Activated CD4-positive, CD25-positive, alpha-beta regulatory T cell treated with anti-CD3 and anti-CD28 coated beads, Interleukin-2, amount 50 U/mL, for 16 hours (primary cell): ENCODE data around the gene KIAA2012.

Experiments used
- DNase-seq: peaks from one replicate; pipeline ENCODE4 v3.0.0-alpha.2; 2020; ENCODE audit warnings: low read depth, low spot score

Gene KIAA2012

GRCh38 chr2:202149155-202149762 is 76.2 kb downstream of the KIAA2012 start:
- DNase-seq, result no peak

- no peak for DNase-seq
Observed at GRCh38 chr2:202149936-202150335, 76.9 kb downstream of the KIAA2012 start.

DNA sequence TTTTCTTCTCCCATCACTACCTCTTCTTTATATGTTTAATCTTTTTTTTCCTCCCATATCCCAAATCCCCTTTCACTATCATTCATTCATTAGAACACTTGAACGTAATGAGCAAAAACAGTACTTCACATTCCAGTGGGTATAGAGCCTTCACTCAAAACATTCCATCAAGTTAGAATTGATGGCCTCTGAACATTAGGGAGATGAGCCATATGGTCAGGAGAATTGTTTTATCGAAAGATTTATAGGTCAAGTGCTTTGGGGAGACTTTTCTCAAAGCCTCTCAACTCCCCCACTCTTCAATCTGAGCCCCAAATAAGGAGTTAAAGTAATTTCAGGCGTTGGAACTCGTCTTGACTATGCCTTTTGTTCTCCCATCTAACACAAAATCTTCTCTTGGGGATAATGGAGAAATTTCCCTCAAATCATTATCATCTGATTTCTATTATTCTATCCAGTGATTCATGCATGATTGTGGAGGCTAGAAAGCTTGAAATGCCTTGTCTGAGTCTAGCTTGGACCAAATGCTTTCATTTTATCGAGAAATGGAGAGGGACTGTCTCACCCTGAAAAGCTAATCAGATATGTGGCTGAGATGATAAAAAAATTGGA is 79.2 kb downstream of the KIAA2012 start:
- no peak for DNase-seq

- no peak for DNase-seq
Observed at GRCh38 chr2:202154613-202155012, 81.6 kb downstream of the KIAA2012 start.

DNA sequence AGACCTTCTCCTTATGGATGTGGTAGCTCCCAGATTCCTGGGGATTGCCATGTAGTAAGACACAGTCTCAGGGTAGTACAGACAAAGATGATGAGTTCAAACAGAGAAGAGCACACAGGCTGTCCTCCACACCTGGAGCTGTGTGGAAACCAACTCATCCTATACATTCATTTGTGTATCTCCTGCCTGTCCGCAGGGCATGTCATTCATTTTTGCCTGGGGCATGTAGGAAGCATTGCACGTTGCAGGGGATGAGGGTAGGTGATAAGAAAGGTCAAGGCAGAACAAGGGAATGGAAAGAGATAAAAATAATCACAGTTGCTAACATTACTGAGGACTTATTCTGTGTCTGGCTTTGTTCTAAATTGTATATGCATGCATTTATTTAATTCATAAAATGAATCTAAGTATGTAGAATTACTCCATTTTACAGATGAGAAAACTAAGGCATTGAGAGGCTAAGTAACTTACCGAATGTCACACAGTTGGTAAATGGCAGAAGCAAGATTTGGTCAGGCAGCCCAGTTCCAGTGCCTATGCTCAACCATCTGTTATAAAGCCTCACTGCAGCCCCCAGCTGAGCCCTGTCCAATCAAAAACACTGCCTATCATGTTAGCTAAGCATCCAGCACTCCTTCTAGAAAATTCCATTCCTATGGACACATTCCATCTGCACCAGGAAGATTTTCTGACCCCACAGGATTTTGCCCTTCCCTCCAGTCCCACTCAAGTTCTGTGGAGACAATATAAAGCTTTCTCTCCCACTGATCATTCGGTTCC is 84.3 kb downstream of the KIAA2012 start:
- no peak for DNase-seq

DNA sequence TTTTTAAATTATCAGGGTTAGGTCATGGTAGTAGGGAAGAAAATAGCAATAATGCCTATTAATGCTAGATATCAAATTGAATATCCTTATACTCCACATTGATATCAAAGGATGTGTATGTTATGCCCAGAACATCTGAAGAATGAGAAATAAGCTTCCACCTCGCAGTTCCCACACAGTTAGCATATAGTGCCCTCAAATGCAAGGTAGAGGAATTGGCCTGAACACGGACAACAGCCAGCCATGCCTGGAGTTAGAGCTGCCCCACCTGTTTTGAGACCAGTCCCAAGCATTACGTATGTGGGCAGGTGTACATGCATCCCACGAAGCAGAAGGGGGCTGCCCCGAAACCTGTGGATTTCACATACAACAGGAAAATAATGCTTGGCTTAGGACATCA is 85.7 kb downstream of the KIAA2012 start:
- no peak for DNase-seq

DNA sequence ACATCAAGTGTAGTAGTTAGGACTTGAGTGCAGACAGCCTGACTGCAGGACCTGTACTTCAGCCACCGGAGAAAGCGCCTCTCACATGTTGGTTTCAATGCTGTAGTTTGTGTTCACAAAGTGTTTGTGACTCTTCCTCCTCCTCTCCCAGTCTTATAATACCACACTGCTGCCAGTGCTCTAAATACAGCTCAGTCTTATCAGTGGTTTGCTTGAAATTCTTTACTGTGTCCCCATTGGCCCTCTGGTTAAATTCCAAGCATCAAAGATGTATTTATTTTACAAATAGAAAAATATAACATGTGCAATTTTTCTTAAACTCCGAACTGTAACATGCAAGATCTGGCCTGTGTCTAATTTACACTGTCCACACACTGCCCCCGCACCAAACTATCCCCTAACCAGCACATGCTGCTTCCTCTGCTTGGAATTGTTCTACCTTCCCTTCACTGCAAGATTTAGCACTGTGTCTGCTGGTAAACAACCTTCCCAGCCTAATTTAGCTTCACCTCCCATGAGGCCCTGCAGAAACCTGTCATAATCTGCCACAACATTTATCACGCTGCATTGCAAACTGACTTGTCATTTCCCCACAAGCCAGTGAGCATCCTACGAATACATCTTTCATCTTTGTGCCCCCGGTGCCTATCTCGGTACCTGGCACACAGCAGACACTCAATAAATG is 88.2 kb downstream of the KIAA2012 start:
- no peak for DNase-seq

DNA sequence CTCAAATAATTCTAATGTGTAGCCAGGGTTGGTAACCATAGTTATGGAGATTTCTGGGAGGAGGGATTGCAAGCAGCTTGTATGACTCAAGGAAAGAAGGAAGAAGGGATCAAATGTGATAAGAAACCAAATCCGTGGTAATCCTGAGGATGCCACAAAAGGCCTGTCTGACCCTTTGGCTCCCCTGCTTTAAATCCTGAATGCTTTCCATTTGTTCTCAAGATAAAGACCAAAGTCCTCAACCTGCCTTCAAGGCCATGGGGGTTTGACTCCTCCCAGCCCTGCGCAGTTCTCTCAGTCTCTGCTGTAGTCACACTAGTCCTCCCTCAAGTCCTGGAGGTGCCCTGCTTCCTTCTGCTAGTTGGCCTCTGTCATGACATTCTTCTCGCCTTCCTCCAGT is 91.4 kb downstream of the KIAA2012 start:
- no peak for DNase-seq

GRCh38 chr2:202165208-202165607 is 92.2 kb downstream of the KIAA2012 start:
- DNase-seq, result no peak

DNA sequence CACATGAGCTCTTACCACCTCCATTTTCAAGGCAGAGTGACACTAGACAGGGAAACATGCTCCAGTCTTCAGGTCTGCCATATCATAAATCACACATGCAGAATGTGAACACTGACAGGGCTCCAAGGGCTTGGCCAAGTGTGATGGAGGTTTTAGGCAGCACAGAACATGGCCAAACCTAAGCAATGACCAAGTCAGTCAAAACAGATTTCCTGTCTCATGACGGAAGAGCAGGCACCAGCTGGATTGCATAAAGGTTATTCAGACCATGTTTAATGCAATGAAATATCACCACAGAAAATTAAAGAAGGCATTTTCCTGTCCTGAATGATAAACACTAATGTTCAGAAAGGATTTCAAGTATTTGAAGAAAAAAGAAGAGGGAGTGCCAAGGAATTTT is 92.9 kb downstream of the KIAA2012 start:
- no peak for DNase-seq

- DNase-seq, result no peak
Observed at GRCh38 chr2:202169131-202169530, 96.1 kb downstream of the KIAA2012 start.

DNA sequence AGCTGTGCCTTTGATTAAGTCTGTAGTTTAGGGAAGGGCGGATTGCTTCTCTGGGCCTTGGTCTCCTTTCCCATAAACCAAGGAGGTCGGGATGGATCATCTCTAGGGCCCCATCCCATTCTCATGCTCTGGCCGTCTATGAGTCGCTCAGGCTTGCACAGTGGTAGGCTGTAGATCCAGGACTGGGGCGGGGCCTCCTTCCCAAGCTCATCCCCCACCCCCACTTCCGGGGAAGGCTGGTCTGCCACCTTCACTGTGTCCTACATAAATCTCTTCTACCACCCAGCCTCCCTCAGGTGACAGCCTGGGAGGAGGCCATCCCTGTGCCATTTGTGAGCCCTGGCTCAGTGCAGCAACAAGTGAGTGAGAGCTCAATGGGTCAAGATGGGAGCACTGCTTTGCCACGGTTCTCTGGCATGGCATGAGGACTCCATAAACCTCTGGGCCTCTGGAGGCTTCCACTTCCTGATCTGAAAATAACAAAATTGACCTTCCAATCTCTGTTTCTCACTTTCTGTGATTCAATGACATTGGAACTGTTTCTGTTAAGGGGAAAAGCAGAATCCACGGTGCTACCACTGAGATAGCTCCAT is 96.9 kb downstream of the KIAA2012 start:
- no peak for DNase-seq

GRCh38 chr2:202171241-202171825 is 98.3 kb downstream of the KIAA2012 start:
- no peak for DNase-seq

GRCh38 chr2:202172439-202173211 is 99.6 kb downstream of the KIAA2012 start:
- no peak for DNase-seq

DNA sequence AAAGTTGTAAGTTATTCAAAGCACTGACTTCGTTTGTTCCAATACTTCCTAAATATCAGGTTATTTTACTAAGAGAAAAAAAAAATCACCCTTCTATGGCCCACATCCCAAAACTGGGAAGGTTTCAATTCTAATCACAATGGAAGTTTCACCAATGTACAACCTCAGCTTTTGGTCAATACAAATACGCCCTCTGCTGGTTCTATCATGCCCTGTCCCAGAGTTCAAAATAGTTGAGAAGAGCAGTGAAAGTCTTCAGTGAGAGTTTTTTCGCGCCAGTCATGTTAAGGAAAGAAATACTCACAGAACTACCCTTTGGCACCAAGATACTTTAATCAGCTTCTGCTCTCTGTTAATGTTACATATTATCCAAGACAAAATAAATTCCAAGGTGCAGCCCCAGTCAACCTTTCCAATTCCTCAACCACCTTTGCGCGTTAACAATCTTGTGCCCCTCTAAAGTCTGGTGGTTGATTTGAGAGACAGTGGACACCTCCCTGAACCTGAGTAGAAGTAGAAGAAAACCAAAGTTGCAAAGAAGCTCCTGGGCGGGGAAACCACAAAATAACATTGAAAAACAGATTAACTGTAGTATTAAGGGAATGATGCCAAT is 105.4 kb downstream of the KIAA2012 start:
- DNase-seq, result peak; percentile 38

DNA sequence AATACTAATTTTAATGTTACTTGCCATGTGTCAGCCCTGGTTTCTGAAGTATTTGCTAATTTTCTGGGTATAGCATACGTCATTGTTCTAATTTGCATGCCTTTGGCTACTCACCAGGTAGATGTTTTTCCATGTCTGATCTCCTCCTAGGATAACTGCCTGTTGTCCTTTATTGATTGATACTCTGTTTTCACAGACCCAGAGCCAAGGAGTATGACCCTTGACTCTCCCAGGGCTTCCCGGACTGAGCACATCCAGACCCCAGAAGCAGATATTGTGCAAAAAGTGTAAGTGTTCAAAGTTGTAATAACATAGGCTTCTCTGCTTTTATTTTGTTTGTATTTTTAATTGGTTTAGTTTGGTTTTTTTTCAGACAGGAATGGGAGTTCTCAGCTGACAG is 111.5 kb downstream of the KIAA2012 start:
- no peak for DNase-seq

- DNase-seq, result no peak
Observed at GRCh38 chr2:202185156-202185555, 112.1 kb downstream of the KIAA2012 start.

- no peak for DNase-seq
Observed at GRCh38 chr2:202186641-202187202, 113.7 kb downstream of the KIAA2012 start.

DNA sequence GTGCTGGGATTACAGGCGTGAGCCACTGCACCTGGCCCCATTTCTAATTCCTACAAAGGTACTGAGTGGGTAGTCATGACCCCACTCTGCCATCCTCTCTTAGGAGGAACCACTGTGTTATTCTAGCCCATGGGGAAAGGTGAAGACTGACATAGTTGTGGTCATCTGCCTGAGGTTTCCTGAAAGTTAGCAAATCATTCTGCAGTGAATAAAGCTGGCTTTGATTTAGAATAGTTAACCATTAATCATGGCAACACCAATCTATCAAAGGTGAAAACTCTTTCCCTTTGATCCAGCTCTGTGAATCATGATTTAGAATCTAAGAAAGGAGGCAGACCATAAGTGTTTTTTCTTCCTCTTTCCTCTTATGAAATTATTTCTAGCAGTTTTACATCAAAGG is 114.5 kb downstream of the KIAA2012 start:
- DNase-seq, result no peak

DNA sequence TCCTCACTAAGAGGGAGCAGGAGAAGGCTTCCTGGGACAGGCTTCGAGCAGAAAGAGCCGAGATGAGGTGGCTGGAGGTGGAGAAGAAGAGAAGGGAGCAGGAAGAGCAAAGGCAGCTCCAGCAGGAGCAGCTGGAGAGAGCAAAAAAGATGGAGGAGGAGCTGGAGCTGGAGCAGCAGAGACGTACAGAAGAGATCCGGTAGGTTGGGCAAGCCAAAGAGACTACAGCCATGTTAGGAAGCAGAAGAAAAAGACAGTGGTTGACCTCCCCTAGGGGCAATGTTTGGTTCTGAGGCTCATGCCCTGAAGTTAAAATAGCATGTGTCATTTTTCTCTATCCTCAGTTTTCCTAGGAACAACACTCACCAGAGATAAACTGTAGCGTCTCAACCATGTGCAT is 120.2 kb downstream of the KIAA2012 start:
- no peak for DNase-seq
